Anterior cingulate cortex (tissue), 58 donors: Measurements from ENCODE around the gene TMPRSS7.
A peak's percentile ranks its signal among the peaks of the same experiment; 100 is the strongest.

Experiments
- DNase-seq, 58 donors: peaks; one replicate each; lab custom pipeline; 2025; lab: John Stamatoyannopoulos, UW

Gene TMPRSS7, protein sequence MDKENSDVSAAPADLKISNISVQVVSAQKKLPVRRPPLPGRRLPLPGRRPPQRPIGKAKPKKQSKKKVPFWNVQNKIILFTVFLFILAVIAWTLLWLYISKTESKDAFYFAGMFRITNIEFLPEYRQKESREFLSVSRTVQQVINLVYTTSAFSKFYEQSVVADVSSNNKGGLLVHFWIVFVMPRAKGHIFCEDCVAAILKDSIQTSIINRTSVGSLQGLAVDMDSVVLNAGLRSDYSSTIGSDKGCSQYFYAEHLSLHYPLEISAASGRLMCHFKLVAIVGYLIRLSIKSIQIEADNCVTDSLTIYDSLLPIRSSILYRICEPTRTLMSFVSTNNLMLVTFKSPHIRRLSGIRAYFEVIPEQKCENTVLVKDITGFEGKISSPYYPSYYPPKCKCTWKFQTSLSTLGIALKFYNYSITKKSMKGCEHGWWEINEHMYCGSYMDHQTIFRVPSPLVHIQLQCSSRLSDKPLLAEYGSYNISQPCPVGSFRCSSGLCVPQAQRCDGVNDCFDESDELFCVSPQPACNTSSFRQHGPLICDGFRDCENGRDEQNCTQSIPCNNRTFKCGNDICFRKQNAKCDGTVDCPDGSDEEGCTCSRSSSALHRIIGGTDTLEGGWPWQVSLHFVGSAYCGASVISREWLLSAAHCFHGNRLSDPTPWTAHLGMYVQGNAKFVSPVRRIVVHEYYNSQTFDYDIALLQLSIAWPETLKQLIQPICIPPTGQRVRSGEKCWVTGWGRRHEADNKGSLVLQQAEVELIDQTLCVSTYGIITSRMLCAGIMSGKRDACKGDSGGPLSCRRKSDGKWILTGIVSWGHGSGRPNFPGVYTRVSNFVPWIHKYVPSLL

GRCh38 chr3:112034436-112034835 lies at the start of gene TMPRSS7:
TMPRSS7 (plus strand) TSS chr3:112034736; CDS start chr3:112034846, 110 bp downstream.
- no peak for DNase-seq

DNA sequence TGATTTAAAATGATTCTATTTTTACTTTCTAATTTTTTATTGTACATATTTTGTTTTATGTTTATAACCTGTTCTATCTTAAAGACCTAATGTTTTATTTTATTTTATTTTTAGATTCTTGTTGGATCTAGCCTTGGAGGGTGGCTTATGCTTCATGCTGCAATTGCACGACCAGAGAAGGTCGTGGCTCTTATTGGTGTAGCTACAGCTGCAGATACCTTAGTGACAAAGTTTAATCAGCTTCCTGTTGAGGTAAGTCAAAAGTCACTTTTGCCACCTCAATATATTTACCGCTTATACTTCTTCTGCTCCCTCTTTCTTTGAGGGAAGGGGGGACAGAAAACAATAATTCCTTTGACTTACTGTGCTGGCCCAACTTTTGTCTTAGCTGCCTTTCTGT lies 47.7 kb upstream of the TMPRSS7 start:
- no peak for DNase-seq

DNA sequence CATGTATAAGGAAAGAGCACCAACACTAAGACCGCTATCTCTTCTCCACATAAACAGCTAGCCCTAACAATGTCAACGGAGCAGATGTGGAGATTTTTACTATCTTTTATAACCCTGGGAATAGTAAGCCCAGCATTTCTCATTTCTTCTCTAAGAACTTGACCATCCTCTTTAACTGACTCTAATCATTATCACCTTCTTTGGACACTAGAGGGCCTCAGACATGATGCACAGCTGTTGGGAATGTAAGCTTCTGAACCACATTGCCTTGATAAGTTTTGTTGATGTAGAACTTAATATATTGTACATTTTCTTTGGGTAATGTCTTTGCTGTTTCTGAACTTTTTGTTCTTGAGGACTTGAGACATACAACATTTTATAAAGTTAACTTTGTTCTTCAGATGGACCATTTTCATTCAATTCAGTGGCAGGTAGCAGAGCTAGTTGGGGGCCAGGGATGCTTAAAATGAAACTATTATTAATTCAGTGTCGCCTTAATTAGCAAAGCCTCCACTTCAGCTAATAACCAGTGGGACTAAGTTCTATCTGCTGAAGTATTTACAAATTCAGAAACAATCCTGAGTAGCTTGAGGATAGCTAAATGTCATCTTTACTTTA lies 45.4 kb upstream of the TMPRSS7 start:
- peak in 1 of 58 donors; percentile 60 for DNase-seq

- DNase-seq, result no peak
Observed at GRCh38 chr3:111993038-111993437, 41.5 kb upstream of the TMPRSS7 start.

- DNase-seq, result peak in 49 of 58 donors; percentile 17 to 76 (median 54)
Observed at GRCh38 chr3:111998636-111999483, 35.7 kb upstream of the TMPRSS7 start, which contains the start of gene TAGLN3. TAGLN3 (plus strand) TSS chr3:111998922; CDS start chr3:111999423, 501 bp downstream.

DNA sequence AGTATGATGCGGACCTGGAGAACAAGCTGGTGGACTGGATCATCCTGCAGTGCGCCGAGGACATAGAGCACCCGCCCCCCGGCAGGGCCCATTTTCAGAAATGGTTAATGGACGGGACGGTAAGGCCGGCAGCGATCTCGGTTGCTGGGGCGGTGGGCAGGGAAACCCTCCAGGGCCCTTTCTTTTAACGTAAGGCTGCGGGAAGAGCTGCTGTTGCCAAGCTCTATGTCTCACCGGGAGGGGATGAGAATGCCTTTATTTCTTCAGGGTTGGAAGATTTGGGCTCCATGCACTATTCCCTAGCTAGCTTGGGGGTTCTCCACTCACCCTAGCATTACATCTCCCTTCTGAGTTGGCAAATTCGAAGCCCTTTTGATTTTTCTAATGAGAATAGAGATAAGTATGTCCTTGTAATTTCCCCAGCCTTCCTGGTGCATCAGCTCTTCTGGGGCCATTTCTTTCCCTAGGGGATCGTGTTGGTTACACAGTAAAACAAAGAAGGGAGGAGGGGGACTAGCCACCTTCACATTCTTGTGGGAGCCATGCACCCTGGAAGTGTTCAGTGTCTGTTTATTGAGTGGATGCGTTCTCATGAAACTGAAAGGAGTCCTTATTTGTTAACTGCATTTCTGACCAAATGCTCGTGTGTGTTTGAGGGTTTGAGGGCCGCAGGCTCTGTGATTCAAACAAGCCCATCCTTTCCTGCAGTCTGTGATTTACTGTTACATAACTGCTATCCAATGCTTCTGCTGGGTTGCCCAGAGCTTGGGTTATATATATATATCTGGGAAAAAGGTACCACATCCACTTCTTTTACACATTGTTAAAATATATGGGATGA lies 34.8 kb upstream of the TMPRSS7 start:
- DNase-seq, result peak in 8 of 58 donors; percentile 14 to 69 (median 32)

GRCh38 chr3:112000367-112000771 lies 34.2 kb upstream of the TMPRSS7 start:
- DNase-seq, result peak in 2 of 58 donors; percentile 12 to 26

GRCh38 chr3:112000966-112001365 lies 33.6 kb upstream of the TMPRSS7 start:
- no peak for DNase-seq

DNA sequence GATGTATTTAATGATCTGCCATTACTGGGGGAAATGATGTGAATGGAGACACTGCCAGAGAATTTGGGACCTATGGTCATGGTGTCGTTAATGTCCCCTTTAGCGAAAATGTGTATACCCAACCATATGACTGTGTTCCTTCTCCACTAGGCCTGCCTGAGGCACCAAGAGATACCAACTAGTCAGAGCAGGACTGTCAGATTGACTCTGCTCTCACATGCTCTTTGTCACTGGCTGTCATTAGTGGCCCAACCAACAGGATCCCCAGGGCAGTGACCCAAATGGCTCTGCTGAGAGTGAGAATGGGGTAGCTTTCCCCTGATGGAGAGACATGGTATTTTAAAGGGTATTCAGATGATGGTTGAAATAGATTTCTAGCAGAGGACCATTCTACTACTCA lies 33.0 kb upstream of the TMPRSS7 start:
- no peak for DNase-seq

GRCh38 chr3:112002096-112002971 lies 32.2 kb upstream of the TMPRSS7 start:
- peak in 15 of 58 donors; percentile 9 to 56 (median 32) for DNase-seq

DNA sequence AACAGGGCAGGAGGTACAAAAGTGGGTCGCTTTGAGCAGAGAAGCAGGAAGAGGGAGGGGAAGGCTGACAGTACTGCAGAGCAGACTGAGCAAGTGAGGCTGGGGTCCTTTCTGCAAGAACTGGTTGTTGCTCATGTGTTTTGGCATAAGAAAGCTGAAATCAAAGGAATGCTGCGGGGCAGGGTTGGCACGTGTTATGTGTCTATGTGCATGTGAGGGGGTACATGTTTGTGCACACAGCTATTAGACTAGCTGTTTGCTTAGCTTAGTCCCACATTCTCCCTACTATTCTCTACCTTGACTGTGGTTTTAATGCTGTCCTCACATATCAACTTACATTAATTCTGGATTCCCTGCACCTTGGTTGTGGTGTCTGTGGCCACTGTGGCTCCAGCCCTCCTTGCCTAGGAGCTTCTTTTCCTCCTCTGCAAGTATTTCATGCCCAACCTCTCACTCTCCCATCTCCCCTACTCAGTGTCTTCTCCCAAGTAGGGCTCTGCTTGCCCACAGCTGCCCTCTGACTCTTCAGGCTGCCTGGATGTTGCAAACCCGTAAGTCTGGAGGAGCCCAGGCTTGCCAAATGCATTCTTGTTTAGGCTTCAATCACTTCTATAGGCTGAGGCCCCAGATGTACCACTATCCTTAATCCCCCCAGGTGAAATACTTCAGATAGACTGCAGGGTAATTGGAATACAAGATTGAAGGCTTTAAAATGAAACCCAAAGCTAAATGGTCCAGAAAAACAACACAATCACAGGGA lies 31.0 kb upstream of the TMPRSS7 start:
- no peak for DNase-seq

DNA sequence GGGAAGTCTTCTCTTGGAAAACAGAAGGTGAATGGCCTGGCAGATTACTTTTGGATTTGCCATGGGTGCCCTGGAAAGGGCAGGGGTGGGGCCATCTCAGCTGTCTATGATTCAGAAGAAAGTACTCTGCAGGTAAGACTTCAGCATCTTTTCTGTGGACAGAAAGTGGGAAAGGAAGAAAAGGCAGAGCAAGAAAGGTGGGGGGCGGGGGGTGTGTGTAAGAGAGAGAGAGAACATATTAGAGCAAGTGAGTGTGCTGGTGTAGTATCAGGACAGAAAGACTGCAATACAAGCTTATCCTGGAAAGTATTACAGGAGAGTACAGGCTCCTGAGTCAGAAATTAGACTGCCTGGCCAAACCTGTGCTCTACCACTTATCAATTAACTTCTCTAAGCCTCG lies 30.3 kb upstream of the TMPRSS7 start:
- no peak for DNase-seq

- no peak for DNase-seq
Observed at GRCh38 chr3:112004669-112005068, 29.9 kb upstream of the TMPRSS7 start.

DNA sequence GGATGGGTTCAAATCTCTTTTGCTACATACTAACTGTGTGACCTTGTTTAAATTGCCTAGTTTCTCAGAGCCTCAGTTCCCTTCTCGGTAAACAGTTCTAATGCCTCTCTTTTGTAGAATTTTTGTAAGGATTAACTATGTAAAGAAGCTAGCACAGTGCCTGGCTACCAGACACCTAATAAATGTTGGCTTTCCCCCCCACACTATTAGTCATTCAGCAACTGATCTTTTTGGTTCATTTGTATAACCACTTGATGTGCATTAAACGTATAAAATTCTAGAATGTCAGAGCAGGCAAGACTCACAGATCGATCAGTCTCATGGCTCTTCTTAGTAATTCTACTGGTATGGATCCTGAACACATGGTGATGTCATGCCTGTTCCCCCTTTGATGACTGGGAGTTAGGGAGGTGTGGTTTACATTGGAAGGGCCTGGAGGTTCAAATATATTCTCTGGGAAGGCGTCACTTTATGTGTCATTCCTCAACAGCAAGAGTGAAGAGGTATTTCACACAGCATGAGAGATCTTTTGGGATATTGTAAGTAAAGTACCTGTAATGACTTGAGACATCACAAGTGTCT lies 29.4 kb upstream of the TMPRSS7 start:
- DNase-seq, result no peak

DNA sequence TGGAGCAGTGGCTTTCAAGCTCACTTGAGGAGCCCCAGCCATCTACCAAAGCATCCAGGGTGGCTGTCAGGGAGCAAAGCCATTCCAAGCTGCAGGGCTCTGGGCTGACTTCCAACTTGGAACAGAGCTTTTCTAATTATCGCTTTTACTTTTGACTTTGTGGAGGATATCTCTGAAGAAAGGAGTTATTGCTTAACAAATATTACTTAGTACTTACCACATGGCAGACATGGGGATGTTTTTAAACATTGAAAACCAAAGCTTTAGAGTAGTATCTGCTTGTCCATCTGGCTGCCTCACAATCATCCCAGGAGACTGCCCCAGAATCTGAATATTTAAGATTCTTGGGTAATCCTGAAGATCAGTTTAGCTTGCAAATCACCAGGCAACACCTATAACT lies 26.9 kb upstream of the TMPRSS7 start:
- DNase-seq, result no peak

DNA sequence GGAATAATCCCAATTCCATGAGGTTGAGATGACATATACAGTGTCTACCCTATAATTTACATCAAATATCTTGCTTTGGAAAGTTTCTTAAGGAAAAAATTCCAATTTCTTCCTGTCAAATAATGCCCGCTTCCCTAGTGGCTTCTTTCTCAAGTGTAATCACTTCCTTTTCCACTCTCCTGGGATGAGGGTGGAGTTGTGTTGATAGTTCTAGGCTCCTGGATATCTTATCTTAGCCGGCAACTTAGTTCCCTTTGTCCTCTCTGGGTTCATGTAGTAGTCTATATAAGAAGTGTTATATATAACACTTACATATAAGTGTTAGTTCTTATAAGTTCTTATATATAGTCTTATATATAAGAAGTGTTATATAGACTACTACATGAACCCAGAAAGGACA lies 24.9 kb upstream of the TMPRSS7 start:
- DNase-seq, result no peak

DNA sequence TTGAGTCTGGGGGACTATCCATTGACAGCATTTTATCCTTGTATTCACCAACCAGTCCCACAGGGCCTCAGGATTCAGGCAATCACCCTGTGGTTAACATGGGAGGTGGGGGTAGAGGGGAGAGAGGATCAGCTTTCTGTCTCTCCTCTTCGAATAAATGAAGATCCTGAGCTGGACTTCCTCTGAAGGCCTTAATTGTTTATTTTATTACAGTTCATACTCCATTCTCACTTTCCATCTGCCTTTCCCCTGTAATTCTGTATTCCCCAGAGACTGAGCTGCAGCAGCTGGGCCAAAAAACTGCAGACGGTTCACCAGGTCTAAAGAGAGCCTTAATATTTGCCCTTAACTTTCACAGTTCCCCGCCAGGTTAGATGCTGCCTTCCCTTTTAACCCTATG lies 23.9 kb upstream of the TMPRSS7 start:
- DNase-seq, result no peak
